ENCODE data around the gene KCP. TPM values are rescaled to one million over a fixed set of nuclear protein-coding genes. Genes with fewer than 3 reads are reported as not detected.

KCP gene
- total and polyA plus RNA-seq, 10 of the 15 experiments (the other 5 are each of a cell fraction or from before 2014, with no cell fraction given): 0.05 to 7.8 (median 2.5) TPM

- in situ Hi-C loops (cut with MboI): no loop called here
- Histone ChIP-seq H3K4me3 (no peak overlapping the region), H3K4me1 (ENCODE audit: control insufficient read depth, insufficient read depth, low read length) (no peaks in the 10 kb centered on the region; the same call in 1 of the 2 replicates), H3K36me3 (ENCODE audit: control insufficient read depth in 2 of 2, insufficient read depth in 2 of 2, low read length in 1 of 2) (no peaks in the 10 kb centered on the region), H3K4me2 (ENCODE audit: control insufficient read depth, insufficient read depth) (no peak overlapping the region), H2AFZ (ENCODE audit: control insufficient read depth, low read depth, low read length) (no peak overlapping the region), H3K27ac (ENCODE audit: control insufficient read depth, insufficient read depth) (no peak overlapping the region), H3K27me3 (replicated peaks in 1 of 2; ENCODE audit: control insufficient read depth in 2 of 2, insufficient read depth in 2 of 2, low read length in 1 of 2) (no peaks in the 10 kb centered on the region; a peak in 1 of 4 replicates), H3K79me2 (ENCODE audit: control insufficient read depth, insufficient read depth, low read length) (no peaks in the 10 kb centered on the region), H3K9me3 (replicated peaks; ENCODE audit: control insufficient read depth, insufficient read depth, low read length) (no peaks in the 10 kb centered on the region), H3K9ac (ENCODE audit: control insufficient read depth, insufficient read depth, low read length) (no peak overlapping the region), H4K20me1 (ENCODE audit: control insufficient read depth, insufficient read depth) (no peaks in the 10 kb centered on the region)
- no TSS peak for BruUV-seq (replicated peaks)
- intact Hi-C loops (cut with micrococcal nuclease; ENCODE audit: unreplicated experiment): no loop called here
- POLR2A ChIA-PET: no interaction called here
- CTCF ChIA-PET: interaction anchor here (2.0 kb wide), 1 partner anchor 39 kb away, joined by 6 read pairs; no protein-coding TSS in a partner anchor
- RAD21 ChIA-PET (ENCODE audit: unreplicated experiment): no interaction called here
- WGBS (ENCODE audit: insufficient coverage, insufficient replicate concordance, low lambda C conversion rate, missing lambda C conversion rate): 78% methylated on average over 17 of the region's 17 CpGs
- no peak for DNase-seq (ENCODE audit: low read depth, low spot score)
- FAIRE-seq: no peak
- no peak for ATAC-seq
- SMC1A ChIA-PET (ENCODE audit: uncharacterized antibody, unreplicated experiment): no interaction called here
- TF ChIP-seq NFIC (IDR thresholded peaks at IDR 0.05; ENCODE audit: low read depth, low read length) (no peak), PKNOX1 (IDR thresholded peaks at IDR 0.05) (no peak), NR2F1 (conservative IDR thresholded peaks at IDR 0.05) (no peak), NBN (IDR thresholded peaks at IDR 0.05) (no peak)
These were observed 66.4 kb downstream of the KCP start for GRCh38 chr7:128843938-128844621.

All from GM12878 (cell line).